ENCODE results near the gene DNAJC13. TPM values are rescaled to one million over a fixed set of nuclear protein-coding genes. Genes with fewer than 3 reads are reported as not detected.

DNAJC13 gene
- total and polyA plus RNA-seq, 2 of the 8 experiments (the other 6 are each of a cell fraction or from before 2014, with no cell fraction given) = 7.9 to 28.8 TPM

DNA sequence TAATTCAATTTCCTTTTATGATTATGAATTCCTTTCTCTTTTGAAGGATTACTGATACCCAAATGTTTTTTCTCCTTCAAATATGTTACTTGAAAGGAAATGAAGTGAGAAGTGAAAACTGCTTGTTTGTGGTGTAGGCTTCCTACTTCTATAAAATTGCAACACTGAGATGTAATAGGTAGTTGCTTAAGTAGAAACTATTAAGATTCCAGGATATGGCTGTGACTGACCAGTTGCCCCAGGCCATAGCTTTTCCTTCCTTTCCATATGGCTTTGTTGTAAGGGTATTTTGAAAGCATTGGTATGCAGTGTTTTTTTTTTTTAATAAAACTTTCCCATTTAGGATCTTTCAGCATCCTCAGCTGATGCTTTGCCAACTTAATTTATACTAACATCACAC lies 28.5 kb downstream of the DNAJC13 start (continued):
- TF ChIP-seq, protein P1, sequence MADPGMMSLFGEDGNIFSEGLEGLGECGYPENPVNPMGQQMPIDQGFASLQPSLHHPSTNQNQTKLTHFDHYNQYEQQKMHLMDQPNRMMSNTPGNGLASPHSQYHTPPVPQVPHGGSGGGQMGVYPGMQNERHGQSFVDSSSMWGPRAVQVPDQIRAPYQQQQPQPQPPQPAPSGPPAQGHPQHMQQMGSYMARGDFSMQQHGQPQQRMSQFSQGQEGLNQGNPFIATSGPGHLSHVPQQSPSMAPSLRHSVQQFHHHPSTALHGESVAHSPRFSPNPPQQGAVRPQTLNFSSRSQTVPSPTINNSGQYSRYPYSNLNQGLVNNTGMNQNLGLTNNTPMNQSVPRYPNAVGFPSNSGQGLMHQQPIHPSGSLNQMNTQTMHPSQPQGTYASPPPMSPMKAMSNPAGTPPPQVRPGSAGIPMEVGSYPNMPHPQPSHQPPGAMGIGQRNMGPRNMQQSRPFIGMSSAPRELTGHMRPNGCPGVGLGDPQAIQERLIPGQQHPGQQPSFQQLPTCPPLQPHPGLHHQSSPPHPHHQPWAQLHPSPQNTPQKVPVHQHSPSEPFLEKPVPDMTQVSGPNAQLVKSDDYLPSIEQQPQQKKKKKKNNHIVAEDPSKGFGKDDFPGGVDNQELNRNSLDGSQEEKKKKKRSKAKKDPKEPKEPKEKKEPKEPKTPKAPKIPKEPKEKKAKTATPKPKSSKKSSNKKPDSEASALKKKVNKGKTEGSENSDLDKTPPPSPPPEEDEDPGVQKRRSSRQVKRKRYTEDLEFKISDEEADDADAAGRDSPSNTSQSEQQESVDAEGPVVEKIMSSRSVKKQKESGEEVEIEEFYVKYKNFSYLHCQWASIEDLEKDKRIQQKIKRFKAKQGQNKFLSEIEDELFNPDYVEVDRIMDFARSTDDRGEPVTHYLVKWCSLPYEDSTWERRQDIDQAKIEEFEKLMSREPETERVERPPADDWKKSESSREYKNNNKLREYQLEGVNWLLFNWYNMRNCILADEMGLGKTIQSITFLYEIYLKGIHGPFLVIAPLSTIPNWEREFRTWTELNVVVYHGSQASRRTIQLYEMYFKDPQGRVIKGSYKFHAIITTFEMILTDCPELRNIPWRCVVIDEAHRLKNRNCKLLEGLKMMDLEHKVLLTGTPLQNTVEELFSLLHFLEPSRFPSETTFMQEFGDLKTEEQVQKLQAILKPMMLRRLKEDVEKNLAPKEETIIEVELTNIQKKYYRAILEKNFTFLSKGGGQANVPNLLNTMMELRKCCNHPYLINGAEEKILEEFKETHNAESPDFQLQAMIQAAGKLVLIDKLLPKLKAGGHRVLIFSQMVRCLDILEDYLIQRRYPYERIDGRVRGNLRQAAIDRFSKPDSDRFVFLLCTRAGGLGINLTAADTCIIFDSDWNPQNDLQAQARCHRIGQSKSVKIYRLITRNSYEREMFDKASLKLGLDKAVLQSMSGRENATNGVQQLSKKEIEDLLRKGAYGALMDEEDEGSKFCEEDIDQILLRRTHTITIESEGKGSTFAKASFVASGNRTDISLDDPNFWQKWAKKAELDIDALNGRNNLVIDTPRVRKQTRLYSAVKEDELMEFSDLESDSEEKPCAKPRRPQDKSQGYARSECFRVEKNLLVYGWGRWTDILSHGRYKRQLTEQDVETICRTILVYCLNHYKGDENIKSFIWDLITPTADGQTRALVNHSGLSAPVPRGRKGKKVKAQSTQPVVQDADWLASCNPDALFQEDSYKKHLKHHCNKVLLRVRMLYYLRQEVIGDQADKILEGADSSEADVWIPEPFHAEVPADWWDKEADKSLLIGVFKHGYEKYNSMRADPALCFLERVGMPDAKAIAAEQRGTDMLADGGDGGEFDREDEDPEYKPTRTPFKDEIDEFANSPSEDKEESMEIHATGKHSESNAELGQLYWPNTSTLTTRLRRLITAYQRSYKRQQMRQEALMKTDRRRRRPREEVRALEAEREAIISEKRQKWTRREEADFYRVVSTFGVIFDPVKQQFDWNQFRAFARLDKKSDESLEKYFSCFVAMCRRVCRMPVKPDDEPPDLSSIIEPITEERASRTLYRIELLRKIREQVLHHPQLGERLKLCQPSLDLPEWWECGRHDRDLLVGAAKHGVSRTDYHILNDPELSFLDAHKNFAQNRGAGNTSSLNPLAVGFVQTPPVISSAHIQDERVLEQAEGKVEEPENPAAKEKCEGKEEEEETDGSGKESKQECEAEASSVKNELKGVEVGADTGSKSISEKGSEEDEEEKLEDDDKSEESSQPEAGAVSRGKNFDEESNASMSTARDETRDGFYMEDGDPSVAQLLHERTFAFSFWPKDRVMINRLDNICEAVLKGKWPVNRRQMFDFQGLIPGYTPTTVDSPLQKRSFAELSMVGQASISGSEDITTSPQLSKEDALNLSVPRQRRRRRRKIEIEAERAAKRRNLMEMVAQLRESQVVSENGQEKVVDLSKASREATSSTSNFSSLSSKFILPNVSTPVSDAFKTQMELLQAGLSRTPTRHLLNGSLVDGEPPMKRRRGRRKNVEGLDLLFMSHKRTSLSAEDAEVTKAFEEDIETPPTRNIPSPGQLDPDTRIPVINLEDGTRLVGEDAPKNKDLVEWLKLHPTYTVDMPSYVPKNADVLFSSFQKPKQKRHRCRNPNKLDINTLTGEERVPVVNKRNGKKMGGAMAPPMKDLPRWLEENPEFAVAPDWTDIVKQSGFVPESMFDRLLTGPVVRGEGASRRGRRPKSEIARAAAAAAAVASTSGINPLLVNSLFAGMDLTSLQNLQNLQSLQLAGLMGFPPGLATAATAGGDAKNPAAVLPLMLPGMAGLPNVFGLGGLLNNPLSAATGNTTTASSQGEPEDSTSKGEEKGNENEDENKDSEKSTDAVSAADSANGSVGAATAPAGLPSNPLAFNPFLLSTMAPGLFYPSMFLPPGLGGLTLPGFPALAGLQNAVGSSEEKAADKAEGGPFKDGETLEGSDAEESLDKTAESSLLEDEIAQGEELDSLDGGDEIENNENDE (IDR thresholded peaks at IDR 0.05; ENCODE audit: insufficient replicate concordance, low read length) = no peak
- no peak for TF ChIP-seq CREB1 (IDR thresholded peaks at IDR 0.05)
- TF ChIP-seq KDM5A (IDR thresholded peaks at IDR 0.05; ENCODE audit: low read length) = no peak
- no peak for TF ChIP-seq FOSL1 (IDR thresholded peaks at IDR 0.05; ENCODE audit: insufficient read depth, low read depth, low read length)
- no peak for TF ChIP-seq EZH2 (IDR thresholded peaks at IDR 0.05; ENCODE audit: low read depth, low read length, severe bottlenecking)
- TF ChIP-seq POLR2AphosphoS5 (IDR thresholded peaks at IDR 0.05; ENCODE audit: low read depth, low read length) = no peak
- TF ChIP-seq SUZ12 (IDR thresholded peaks at IDR 0.05; ENCODE audit: low read length) = no peak
